ENCODE measurements around the gene RMDN2. TPM values are rescaled to one million over a fixed set of nuclear protein-coding genes. Genes with fewer than 3 reads are reported as not detected.

RMDN2 gene
- total and polyA plus RNA-seq, 8 donors = 1.8 to 21.9 (median 2.7) TPM

DNA sequence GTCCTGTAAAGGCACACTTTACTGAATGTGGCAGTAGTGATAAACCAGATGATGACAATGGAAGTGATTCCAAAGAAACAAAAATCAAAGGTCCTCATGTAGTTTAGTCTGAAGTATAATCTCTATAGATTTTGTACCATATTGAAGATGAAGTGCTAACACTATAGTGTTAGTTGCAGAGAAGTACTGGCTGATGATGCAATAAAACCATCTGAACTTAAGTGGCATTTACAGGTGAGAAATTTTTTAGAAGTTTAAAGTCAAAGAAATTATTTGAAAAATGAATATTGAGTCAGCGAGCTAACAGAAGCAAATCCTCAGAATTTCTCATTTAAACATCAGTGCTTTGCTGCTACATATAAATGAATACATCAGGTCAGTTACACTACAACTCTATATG is 43.1 kb upstream of the RMDN2 start:
- H3K27ac ChIP-seq = no peak overlapping the region
- peaks cover 0 to 7% (median 0%) of the 10 kb centered on the region in 3 donors for H3K27me3 ChIP-seq
- no peak for DNase-seq
- intact Hi-C loops (cut with DNase I; ENCODE audit: low total_unique reads) = no loop called here
- H3K4me3 ChIP-seq = no peak overlapping the region
- no peak for TF ChIP-seq POLR2A (IDR thresholded peaks at IDR 0.05)
- TF ChIP-seq EP300 (IDR thresholded peaks at IDR 0.05) = no peak
- TF ChIP-seq POLR2AphosphoS5 (IDR thresholded peaks at IDR 0.05) = no peak
- TF ChIP-seq, protein P1, sequence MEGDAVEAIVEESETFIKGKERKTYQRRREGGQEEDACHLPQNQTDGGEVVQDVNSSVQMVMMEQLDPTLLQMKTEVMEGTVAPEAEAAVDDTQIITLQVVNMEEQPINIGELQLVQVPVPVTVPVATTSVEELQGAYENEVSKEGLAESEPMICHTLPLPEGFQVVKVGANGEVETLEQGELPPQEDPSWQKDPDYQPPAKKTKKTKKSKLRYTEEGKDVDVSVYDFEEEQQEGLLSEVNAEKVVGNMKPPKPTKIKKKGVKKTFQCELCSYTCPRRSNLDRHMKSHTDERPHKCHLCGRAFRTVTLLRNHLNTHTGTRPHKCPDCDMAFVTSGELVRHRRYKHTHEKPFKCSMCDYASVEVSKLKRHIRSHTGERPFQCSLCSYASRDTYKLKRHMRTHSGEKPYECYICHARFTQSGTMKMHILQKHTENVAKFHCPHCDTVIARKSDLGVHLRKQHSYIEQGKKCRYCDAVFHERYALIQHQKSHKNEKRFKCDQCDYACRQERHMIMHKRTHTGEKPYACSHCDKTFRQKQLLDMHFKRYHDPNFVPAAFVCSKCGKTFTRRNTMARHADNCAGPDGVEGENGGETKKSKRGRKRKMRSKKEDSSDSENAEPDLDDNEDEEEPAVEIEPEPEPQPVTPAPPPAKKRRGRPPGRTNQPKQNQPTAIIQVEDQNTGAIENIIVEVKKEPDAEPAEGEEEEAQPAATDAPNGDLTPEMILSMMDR (IDR thresholded peaks at IDR 0.05) = no peak
- no peaks in the 10 kb centered on the region for H3K36me3 ChIP-seq
- no peaks in the 10 kb centered on the region for H3K9me3 ChIP-seq
- peaks cover 0 to 4% (median 0%) of the 10 kb centered on the region in 4 donors for H3K4me1 ChIP-seq
- WGBS, 5 donors = 91 to 100% (median 94%) methylated on average over 1 of the region's 1 CpG

DNA sequence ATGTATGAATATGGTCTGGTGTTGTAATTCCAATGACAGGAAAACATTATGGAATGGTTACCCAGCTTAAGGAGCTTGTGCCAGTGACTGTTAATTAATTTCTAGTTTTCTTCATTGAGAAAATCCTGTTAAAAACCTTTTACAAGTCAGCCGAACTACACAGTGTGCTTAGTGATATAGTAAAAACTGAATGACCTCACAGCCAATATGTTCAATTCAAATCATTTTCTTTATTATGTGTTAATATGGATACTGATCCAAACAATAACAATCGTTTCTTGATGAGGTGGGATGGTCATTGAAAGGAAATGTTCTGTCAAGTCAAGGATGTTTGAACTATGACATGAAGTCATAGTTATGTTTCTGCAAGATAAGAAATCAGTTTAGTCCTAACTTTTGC is 41.6 kb upstream of the RMDN2 start:
- Histone ChIP-seq H3K27me3 (peaks cover 0 to 7% (median 0%) of the 10 kb centered on the region in 3 donors), H3K9me3 (no peaks in the 10 kb centered on the region), H3K4me3 (no peak overlapping the region), H3K4me1 (no peaks in the 10 kb centered on the region), H3K36me3 (no peaks in the 10 kb centered on the region), H3K27ac (no peak overlapping the region)
- 77 to 86% (median 78%) methylated on average over 2 of the region's 2 CpGs for WGBS, 5 donors
- TF ChIP-seq POLR2A (IDR thresholded peaks at IDR 0.05) (no peak), POLR2AphosphoS5 (IDR thresholded peaks at IDR 0.05) (no peak), EP300 (IDR thresholded peaks at IDR 0.05) (no peak)
- TF ChIP-seq, protein P1 (IDR thresholded peaks at IDR 0.05) = no peak
- intact Hi-C loops (cut with DNase I; ENCODE audit: low total_unique reads) = no loop called here
- DNase-seq = no peak

DNA sequence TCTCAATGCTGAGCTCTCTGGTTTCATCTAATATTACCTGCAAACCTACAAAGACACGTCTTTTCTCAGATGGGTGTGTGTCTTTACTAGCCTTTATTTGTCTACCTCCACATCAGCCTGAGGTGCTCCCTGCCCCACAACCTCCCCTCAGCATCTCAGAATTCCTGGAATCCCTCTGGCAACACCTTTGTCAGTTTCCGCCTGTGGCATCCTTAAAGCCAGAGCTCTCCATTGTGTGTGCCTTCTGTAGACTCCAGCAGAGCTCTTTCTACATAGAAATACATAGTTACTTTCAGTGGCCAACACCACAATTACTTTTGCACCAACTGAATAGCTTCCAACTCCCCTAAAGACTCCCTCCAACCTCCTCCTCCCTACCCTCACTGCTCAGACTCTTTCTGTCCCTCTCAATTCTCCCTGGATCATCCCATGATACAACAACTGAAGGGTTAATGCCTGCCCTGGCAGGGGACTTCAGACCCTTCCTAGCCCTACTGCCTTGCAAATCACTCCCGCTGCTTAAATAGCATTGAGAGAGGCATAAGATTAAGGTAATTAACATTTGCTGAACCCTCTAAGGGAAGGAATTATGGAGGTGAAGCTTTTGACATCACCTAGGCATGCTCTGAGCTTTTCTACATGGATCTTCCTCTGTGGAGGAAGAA is 39.6 kb upstream of the RMDN2 start:
- TF ChIP-seq EP300 (IDR thresholded peaks at IDR 0.05) (no peak), POLR2AphosphoS5 (IDR thresholded peaks at IDR 0.05) (no peak), POLR2A (IDR thresholded peaks at IDR 0.05) (no peak)
- TF ChIP-seq, protein P1 (IDR thresholded peaks at IDR 0.05) = no peak
- no peak for DNase-seq
- intact Hi-C loops (cut with DNase I; ENCODE audit: low total_unique reads) = no loop called here
- Histone ChIP-seq H3K36me3 (no peaks in the 10 kb centered on the region), H3K27me3 (peaks cover 0 to 7% (median 0%) of the 10 kb centered on the region in 3 donors), H3K4me3 (no peak overlapping the region), H3K4me1 (no peaks in the 10 kb centered on the region), H3K9me3 (no peaks in the 10 kb centered on the region), H3K27ac (no peak overlapping the region)
- 55 to 63% (median 61%) methylated on average over 3 of the region's 3 CpGs for WGBS, 5 donors

DNA sequence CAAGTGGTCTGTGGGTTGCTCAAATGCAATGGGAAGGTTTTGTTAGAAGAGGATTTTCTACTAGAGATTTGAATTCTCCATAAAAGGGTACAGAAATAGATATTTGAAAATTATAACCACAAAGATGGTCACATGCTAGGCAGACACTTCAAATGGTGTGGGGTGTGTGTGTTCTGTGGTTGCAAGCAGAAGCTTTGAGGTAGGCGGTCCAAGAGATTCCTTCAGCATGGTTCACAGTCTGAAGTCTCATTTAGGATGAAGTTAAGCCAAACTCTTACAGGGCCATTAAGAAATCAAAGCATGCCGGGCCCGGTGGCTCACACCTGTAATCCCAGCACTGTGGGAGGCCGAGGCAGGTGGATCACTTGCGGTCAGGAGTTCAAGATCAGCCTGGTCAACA is 38.3 kb upstream of the RMDN2 start:
- Histone ChIP-seq H3K4me3 (no peak overlapping the region), H3K27me3 (no peaks in the 10 kb centered on the region), H3K4me1 (peaks cover 0 to 6% (median 0%) of the 10 kb centered on the region in 4 donors), H3K36me3 (no peaks in the 10 kb centered on the region), H3K27ac (no peak overlapping the region), H3K9me3 (no peaks in the 10 kb centered on the region)
- DNase-seq = no peak
- 74 to 87% (median 82%) methylated on average over 5 of the region's 5 CpGs for WGBS, 5 donors
- intact Hi-C loops (cut with DNase I; ENCODE audit: low total_unique reads) = no loop called here
- TF ChIP-seq, protein P1 (IDR thresholded peaks at IDR 0.05) = no peak
- TF ChIP-seq EP300 (IDR thresholded peaks at IDR 0.05) (no peak), POLR2A (IDR thresholded peaks at IDR 0.05) (no peak), POLR2AphosphoS5 (IDR thresholded peaks at IDR 0.05) (no peak)
